HPDE6-E6E7 (cell line): ENCODE data around the gene PRR5.
A peak's percentile ranks its signal among the peaks of the same experiment; 100 is the strongest.

Experiments used
- DNase-seq: peaks from one replicate; pipeline ENCODE4 v3.0.0; 2011; ENCODE audit warnings: missing footprints; ENCODE audit errors: extremely low spot score

PRR5 gene

DNA sequence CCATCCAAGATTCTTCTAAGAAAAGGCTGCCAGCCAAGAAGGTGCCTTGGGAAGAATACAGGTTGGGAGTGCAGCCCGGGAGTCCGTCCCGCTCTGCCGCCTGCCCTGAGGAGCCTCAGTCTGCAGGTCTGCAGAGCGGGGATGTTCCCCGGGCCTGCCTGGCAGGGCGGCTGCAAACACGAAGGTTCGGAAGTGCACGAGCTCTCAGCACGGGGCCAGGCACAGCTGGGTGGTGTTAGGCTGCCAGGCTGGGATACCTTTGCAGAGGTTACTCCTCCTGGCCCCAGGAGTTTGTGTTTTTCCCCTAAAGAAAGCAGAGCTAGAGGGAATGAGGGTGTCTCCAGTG lies 9.4 kb upstream of the PRR5 start:
- no peak for DNase-seq

DNA sequence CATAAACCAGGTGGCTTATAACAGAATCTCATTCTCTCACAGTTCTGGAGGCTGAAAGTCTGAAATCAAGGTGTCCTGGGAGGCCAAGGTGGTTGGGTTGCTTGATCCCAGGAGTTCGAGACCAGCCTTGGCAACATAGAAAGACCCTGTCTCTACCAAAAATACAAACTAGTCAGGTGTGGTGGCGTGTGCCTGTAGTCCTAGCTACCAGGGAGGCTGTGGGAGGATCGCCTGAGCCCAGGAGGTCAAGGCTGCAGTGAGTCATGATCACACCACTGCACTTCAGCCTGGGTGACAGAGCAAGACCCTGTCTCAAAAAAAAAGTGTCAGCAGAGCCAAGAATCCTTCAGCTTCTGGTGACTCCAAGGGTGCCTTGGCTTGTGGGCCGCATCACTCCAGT lies 8.9 kb upstream of the PRR5 start:
- DNase-seq = no peak

DNA sequence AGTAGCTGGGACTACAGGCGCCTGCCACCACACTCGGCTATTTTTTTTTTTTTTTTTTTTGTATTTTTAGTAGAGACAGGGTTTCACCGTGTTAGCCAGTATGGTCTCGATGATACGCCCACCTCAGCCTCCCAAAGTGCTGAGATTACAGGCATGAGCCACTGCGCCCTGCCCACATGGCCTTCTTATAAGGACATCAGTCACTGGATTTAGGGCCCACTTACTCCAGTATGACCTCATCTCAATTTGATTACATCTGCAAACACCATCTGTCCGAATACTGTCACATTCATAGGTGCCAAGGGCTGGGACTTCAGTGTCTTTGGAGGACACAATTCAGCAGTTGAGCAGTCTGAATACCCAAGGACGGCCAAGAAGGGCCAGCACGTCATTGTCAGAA lies 8.2 kb upstream of the PRR5 start:
- DNase-seq = no peak

DNA sequence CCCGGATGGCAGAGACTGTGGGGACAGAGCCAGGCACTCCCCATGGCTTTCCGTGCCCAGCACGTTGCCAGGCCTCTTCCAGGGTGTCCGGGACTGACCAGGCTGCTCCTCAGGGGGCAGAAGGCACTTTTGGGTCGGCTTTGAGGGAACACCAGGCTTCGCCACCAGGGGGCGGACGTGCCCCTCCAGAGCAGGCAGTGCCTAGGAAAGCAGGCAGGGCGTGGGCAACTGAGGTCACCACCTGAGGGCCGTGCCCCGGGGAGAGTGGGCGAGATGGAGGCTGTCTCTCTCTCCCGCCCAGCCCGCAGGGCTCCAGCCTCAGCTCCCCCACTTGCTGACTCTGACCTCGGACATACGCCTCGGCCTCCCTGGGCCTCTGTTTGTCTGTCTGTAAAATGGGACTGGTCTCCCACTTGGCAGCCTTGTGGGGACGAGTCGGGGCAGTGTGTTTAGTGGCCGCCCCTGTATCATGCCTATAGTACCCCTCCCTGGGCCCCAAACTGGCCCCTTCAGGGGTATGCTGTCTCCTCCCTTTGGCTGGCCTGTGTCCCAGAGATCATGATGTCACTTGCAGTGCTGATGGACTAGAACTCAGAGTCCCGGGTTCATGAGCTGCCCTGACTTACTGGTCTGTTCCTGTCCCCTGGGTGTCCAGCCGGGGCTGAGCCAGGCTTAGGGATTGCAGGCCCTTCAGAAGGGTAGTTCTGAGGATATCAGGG lies 4.4 kb upstream of the PRR5 start:
- peak; percentile 46 for DNase-seq

DNA sequence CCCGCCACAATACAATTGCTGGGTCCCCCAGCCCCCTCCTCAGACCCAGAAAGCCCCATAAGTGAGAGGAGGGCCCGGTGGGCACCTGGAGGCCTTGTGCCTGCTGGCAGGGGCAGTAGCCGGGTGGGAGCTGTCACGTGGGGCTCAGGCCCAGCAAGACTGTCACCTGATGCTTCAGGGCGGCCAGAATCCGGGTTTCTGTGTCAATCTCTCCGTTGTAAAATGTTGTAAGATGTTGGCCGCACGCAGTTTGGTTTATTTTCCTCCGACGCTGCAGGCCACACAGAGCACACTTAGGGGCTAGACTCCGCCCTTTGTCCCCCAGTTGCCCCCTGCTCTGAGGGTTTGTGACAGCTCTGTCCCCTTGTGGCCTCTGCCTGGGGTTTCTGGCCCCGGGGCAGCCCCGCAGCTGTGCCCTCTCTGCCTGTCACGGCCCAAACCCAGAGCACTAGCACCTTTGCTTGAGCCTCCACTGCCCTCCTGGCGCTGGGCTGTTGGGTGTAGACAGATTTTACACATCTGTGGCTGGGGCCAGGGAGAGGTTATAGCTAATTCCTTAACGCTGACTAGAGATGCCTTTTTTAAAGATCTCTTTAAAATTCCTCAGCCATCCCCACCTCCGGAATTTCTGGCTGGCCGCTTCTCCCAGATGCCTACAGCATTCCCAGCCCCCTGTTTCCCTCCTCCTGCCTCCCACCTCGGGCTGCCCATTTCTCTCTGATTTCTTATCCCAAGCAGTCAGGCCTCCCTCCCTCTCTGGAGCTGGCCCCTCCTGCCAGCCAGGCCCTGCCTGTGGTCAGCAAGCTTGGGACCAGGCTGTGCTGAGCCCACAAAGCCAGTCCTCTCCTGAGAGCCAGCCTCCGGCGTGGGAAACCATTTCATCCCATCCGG lies 3.2 kb upstream of the PRR5 start:
- no peak for DNase-seq

DNA sequence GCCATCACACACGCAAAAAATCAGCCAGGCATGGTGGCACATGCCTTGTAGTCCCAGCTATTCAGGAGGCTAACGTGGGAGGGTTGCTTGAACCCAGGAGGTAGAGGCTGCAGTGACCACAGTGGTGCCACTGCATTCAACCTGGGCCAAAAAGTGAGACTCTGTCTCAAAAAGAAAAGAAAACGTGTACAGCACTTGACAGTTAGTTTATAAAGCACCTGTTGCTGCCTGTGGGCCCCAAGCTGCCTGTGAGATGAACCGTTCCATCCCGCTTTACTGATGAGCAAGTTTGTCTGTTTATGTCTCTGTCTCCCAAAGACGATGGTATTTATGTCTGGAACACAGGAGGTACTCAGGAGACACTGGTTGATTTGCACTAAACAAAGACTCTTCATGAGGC lies 1.5 kb upstream of the PRR5 start:
- no peak for DNase-seq

DNA sequence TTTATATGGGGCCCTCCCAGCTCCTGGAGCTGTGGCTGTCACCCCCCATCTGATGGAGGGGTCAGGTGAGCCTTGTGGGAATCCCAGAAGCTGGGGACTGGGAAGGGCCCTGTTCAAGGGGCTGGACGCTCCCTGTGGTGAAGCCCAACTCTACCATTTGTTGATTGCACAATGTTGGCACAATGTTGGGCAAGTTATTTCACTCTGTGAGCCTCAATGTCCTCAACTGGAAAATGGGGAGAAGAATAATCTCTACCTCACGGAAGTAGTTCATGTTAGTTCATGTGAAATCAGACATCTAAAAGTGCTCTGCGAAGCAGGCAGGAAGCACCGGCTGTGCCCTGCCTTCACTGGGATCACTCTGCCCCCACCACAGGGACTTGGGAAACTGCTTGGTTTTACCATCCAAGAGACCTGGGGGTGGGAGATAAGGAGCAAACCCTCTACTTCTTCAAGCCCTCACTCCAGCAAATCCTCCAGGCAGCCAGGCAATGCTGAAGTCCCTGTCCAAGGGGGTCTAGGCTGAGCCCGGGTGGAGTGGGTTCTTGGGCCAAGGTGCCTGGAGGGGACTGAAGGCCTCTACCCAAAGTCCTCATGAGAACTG lies 715 bp upstream of the PRR5 start:
- DNase-seq = no peak

DNA sequence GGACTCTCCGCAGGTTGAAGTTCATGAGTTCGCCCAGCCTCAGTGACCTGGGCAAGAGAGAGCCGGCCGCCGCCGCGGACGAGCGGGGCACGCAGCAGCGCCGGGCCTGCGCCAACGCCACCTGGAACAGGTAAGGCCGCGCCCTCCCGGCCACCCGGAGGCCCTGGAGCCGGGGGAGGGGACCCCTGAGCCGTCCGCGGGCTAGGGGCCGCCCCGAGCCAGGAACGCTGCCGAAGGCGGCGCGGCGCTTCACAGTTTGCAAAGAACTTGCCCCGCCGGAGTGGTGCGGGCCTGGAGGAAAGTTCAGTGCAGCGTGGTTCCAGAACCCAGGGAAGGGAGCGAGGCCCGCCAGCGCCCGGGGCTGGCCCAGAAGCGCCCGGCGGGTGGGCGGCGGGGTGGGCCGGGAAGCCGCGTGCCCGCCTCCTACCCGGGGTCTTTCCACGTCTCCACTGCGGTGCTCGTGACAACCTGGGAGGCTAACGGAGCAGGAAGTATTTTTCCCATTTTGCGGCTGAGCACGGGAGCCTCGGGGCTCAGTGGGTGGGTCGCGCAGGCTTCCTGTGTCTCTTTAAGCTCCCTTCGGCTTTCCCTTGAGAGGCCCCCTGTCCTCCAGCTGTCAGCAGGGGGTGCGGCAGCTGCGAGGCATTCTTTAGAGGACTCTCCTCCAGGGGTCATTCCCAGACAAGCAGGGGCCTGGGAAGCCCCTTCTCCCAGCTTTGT lies 635 bp downstream of the PRR5 start:
- no peak for DNase-seq

DNA sequence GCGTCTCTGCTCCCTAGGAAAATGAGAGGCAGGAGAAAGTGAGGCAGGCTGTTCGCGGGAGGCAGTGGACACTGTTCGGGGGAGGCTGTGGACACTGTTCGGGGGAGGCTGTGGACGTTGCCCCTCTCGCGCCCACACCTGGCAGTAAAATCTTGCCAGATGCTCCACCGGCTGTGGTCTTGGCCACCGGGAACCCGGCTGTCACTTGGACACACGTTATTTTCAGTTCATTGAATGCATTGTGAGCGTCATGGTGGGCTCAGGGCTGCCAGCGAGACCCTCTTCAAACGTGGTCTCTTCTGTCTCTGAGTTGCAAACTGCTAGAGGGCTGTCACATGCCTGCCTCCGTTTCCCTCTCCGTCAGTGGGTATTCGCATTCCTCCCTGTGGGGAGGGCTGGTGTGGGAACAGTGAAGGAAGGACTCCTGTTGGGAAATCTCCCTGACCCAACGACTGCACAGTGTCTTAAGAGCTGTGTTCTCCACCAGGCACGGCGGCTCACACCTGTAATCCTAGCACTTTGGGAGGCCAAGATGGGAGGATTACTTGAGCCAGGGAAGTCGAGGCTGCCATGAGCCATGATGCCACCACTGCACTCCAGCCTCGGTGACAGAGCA lies 1.4 kb downstream of the PRR5 start:
- no peak for DNase-seq

DNA sequence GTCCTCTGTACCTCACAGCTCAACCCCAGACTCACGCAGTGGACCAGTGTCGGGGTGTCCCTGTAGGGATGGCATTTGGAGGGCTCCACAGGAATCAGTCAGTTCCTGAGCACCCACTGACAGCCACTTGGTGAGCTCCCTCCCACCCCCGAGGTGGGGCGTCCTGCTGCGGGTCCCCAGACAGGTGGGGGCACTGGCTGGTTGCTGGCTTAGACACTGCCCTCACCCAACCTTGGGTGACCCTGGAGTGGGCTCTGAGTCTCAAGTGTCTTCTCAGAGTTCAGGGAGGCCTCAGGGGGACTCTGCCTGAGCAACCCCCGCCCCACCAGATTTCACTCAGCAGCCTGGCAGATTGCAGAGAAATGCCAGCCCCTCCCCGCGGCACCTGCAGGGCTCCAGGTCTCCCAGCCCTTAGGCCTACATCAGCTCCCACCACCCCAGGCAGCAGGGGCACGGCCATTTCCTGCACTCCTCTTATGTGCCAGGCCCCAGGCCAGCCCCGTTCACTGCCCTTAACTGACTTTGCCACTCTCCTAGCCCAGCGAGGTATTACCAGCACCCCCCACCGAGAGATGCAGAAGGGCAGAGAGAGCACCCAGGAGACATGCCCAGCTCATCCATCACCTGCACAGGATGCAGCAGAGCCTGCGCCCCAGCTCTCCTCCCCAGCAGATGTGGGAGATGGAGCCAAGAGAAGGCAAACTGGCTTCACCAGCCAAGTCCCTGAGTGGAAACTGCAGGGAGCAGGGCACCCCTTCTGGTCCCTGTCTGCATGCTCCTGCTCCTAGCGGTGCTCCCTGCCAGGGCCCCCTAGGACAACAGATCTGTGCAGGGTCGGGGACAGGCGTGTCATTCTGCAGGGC lies 2.4 kb downstream of the PRR5 start:
- no peak for DNase-seq

DNA sequence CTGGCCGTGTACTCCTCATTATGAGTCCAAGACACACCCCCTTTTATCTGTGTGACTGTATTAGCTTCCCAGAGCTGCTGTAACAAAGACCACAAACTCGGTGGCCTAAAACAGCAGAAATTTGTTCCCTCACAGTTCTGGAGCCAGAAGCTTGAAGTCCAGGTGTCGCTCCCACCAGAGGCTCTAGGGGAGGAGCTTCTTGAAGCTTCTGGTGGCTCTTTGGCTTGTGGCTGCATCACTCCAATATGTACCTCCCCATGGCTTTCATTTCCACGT lies 3.0 kb downstream of the PRR5 start:
- DNase-seq = no peak

DNA sequence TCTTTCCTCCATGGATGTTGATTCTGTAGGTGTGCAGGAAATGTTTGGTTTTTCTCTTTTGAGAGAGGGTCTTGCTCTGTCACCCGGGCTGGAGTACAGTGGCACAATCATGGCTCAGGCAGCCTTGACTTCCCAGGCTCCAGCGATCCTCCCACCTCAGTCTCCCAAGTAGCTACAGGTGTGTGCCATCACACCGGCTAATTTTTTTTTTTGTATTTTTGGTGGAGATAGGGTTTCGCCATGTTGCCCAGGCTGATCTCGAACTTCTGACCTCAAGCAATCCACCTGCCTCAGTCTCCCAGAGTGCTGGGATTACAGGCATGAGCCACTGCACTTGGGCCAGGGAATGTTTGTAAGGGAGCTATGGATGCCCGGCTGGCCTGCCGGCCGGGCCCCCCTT lies 4.5 kb downstream of the PRR5 start:
- DNase-seq = no peak

DNA sequence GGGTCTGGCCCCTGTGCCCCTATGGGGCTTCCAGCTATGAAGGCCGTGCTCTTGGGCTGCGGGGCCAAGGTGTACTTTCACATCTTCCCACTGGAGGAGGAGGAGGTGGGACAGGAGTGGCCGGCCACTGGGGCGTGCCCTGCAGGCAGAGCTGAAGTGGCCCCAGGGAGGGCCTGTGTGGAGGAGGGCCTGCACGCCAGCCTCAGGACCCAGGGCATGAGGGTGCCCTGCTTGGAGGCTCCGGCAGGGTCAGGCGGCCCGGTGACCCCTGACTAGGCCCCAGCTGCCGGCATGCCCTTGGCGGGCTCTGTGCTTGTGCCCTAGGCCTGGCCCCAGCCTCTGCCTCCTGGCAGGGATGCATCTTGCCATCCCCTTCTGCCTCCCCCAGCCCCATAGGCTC lies 5.2 kb downstream of the PRR5 start:
- DNase-seq = no peak

DNA sequence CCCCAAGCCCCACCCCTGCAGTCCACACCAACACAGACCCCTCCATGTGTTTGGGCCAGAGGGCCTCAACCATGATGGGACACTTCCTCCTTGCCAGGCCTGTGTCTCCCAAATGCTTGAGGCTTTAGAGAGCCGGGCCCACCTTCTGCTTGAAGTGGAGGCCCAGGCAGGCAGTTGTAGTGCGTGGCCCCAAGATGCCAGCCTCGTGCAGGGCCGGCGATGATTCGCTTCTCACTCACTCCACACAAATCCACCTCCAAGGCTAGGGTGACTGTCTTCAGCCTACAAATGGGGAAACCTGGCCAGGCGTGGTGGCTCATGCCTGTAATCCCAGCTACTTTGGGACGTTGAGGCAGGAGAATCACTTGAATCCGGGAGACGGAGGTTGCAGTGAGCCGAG lies 5.7 kb downstream of the PRR5 start:
- DNase-seq = peak; percentile 44

DNA sequence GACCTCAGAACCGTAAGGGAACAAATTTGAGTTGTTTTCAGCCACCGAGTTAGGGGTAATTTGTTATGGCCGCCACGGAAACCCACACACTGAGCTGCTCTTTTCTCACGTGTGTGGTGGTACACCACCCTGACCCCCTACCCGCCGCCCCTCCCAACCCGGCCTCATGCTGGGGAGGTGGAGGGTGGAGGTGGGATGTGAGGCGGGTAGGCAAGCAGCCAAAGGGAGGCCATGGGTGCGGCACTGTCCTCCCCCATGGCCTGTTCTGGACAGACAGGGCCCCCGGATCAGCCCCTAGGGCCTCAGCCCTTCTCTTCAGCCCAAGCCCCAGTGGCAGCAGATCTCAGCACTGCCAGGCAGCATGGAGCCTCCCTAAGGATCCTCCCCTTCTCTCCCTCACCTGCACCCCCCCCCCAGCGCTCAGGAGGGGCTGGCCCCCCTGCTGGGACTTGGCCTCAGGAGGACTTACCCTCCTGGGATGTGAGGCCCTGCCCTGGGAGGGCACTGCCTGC lies 7.9 kb downstream of the PRR5 start:
- no peak for DNase-seq

DNA sequence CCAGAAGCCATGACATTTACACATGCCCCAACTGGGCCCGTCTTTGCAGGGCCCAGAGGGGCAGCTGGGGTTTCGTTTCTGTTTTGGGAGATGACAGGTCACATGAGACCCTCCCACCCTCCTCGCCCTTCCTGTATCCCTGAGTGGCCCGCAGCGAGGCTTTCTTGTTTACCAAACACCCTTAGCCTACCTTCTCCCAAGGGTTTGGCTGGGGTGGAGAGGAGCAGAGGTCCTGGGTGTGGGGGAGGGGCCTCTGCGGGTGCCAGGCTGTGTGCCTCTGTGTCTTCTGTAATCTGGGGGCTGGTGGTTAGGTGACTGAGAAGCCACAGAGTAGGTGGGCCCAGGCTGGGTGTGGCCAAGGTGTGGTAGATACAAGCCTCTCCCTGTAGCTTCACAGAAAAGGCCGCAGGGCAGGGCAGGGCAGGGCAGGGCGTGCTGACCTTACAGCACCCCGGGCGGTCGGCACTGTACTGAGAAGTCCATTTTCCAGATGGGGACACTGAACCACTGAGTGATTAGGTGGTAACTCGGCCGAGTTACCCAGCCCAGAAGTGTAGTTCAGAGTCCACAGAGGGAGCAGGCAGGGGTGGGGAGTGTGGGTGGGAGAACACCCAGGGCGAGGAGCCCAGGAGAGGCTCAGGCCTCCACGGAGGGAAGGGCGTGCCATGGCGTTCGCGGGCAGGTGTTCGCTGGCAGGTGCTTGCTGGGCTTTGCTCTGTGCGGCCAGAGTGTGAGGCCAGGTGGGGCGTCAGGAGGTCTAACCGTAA lies 8.7 kb downstream of the PRR5 start:
- DNase-seq = no peak

DNA sequence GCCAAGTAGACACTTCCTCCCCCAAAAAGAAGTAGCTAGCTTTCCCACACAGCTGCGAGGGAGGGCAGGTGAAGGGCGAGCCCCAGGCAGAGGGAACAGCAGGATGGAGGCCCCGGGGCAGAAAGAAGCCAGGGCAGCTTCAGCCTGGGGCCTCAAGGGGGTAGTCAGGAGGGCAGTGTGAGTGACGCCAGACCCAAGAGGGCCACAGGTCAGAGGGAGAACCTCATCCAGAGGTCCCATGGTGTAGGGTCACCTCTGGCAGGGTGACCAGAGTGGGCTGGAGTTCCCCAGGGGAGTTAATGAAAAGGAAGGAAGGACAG lies 9.2 kb downstream of the PRR5 start:
- no peak for DNase-seq

DNA sequence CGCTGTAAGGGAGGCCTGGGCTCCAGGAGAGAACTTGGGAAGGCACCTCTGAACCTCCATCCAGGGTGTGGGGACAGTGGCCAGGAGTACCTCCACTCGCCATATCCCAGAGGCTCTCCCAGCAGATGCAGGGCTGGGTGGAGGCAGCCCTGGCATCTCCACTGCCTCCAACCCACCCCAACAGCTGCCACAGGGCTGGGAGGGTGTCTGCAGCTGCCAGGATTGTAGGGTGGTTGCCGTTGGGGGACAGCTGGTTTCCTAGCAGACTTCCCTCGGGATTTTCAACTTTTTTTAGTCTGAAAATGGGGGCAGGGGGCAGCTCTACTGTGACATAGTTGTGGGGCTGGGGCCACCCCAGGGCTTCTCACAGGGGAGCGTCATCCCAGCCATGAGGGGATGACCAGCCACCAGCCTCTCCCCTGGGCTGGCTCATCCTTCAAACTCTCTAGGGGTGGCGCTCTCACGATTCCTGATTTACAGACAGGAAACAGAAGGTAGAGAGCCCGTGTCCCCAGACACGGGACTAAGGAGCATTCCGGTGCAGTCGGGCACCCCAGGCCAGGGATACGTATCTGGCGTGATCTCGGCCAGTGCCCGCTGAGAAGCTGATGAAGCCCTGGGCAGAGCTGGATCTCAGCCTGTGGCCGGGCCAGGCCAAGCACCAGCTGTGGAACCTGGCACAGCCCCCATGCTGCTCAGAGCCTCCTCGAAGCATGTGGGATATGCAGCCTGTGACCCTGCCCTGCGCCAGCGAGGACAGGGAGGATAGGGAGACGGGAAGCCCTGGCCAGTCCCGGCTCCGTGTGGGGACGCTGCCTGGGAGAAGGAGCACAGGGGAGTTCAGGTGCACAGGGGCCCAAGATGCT lies 9.9 kb downstream of the PRR5 start:
- no peak for DNase-seq

DNA sequence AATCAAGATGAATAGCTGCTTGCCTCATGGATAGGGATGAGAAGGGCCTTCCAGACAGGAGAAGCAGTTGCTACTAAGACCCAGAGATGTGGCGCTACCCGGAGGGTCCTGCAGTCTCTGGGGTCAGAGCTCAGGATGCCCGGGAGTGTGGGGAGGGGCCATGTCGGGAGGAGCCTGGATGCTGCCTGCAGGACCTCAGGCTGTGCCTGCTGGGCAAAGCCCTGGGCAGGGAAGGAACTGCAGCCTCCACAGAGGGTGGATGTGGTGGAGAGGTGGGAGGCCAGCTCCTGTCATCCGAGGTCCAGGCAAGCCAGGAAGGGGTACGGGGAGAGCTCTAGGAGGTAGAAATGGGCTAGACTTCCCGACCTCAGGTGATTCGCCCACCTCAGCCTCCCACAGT lies 11.0 kb downstream of the PRR5 start:
- DNase-seq = no peak
